KMS-11 (cell line): Measurements from ENCODE around the gene CACNA1I.

Experiments
- H2AFZ ChIP-seq: fragments of 200-600 bp; sonication (generic); 2 replicates; pipeline ENCODE4 v1.6.1; 2016; ENCODE audit warnings: antibody characterized with exemption, mixed run types, low read depth
- H3K27ac ChIP-seq: fragments of 200-600 bp; sonication (generic); 2 replicates; pipeline ENCODE4 v1.6.1; 2016; ENCODE audit warnings: mild to moderate bottlenecking, mixed run types
- H3K27me3 ChIP-seq: fragments of 200-600 bp; sonication (generic); 2 replicates; pipeline ENCODE4 v1.6.1; 2017; ENCODE audit warnings: mild to moderate bottlenecking, low read depth, mixed run types, moderate library complexity; ENCODE audit not compliant: insufficient read depth
- H3K36me3 ChIP-seq: fragments of 200-600 bp; sonication (generic); 2 replicates; pipeline ENCODE4 v1.6.1; 2017; ENCODE audit warnings: mild to moderate bottlenecking, mixed run types; ENCODE audit not compliant: insufficient read depth
- H3K4me1 ChIP-seq: fragments of 200-600 bp; sonication (generic); 2 replicates; pipeline ENCODE4 v1.6.1; 2016; ENCODE audit warnings: mild to moderate bottlenecking, low read depth, mixed run types; ENCODE audit not compliant: poor library complexity, severe bottlenecking
- H3K4me2 ChIP-seq: fragments of 200-600 bp; sonication (generic); 2 replicates; pipeline ENCODE4 v1.7.0; 2016; ENCODE audit warnings: mild to moderate bottlenecking, mixed run types
- H3K4me3 ChIP-seq: fragments of 200-600 bp; sonication (generic); IDR thresholded peaks from 2 replicates; pipeline ENCODE4 v1.6.1; 2017; ENCODE audit warnings: low read depth, low read length, mixed read lengths; ENCODE audit not compliant: insufficient read depth
- H3K79me2 ChIP-seq: fragments of 200-600 bp; sonication (generic); 2 replicates; pipeline ENCODE4 v1.6.1; 2016; ENCODE audit warnings: low read depth, mixed run types; ENCODE audit not compliant: insufficient read depth
- H3K9ac ChIP-seq: fragments of 200-600 bp; sonication (generic); 2 replicates; pipeline ENCODE4 v1.6.1; 2016; ENCODE audit warnings: mild to moderate bottlenecking, mixed run types
- H4K20me1 ChIP-seq: fragments of 200-600 bp; sonication (generic); 2 replicates; pipeline ENCODE4 v1.6.1; 2016; ENCODE audit warnings: mild to moderate bottlenecking, mixed run types; ENCODE audit not compliant: insufficient read depth
- CTCF ChIP-seq: fragments of 200-600 bp; sonication (generic); conservative IDR thresholded peaks from 2 replicates; pipeline ENCODE4 v1.6.1; 2017; ENCODE audit warnings: low read depth, mild to moderate bottlenecking, antibody characterized with exemption, low read length, moderate library complexity, mixed read lengths

The CACNA1I gene

GRCh38 chr22:39663751-39664150 lies 93.2 kb downstream of the CACNA1I start:
- H4K20me1 ChIP-seq: no peaks in the 10 kb centered on the region
- H3K36me3 ChIP-seq: no peaks in the 10 kb centered on the region
- no peaks in the 10 kb centered on the region for H3K79me2 ChIP-seq
- peaks cover 22% of the 10 kb centered on the region; the same call in 1 of the 2 replicates for H3K27me3 ChIP-seq
- H3K4me3 ChIP-seq: no peak overlapping the region
- no peaks in the 10 kb centered on the region for H3K4me1 ChIP-seq
- TF ChIP-seq CTCF: no peak
- H3K27ac ChIP-seq: no peak overlapping the region
- H2AFZ ChIP-seq: no peak overlapping the region
- no peak overlapping the region for H3K4me2 ChIP-seq
- no peak overlapping the region for H3K9ac ChIP-seq

- Histone ChIP-seq H3K4me2 (no peak overlapping the region), H3K9ac (no peak overlapping the region), H2AFZ (no peak overlapping the region), H3K4me3 (no peak overlapping the region), H3K27me3 (peaks cover 15% of the 10 kb centered on the region; the same call in 1 of the 2 replicates), H3K36me3 (no peaks in the 10 kb centered on the region), H3K79me2 (no peaks in the 10 kb centered on the region), H3K27ac (no peak overlapping the region), H3K4me1 (no peaks in the 10 kb centered on the region), H4K20me1 (no peaks in the 10 kb centered on the region)
- no peak for TF ChIP-seq CTCF
Observed at GRCh38 chr22:39664485-39665200, 94.1 kb downstream of the CACNA1I start.

- no peak for TF ChIP-seq CTCF
- H3K4me1 ChIP-seq: no peaks in the 10 kb centered on the region
- no peak overlapping the region for H3K4me3 ChIP-seq
Observed at GRCh38 chr22:39665229-39665628, 94.7 kb downstream of the CACNA1I start.

GRCh38 chr22:39665661-39666431 lies 95.3 kb downstream of the CACNA1I start:
- no peak for TF ChIP-seq CTCF
- no peaks in the 10 kb centered on the region for H4K20me1 ChIP-seq
- no peaks in the 10 kb centered on the region for H3K4me1 ChIP-seq
- H3K79me2 ChIP-seq: no peaks in the 10 kb centered on the region
- no peak overlapping the region for H3K4me3 ChIP-seq
- no peak overlapping the region for H2AFZ ChIP-seq
- H3K9ac ChIP-seq: no peak overlapping the region
- peaks cover 14% of the 10 kb centered on the region; the same call in 1 of the 2 replicates for H3K27me3 ChIP-seq
- H3K4me2 ChIP-seq: no peak overlapping the region
- no peaks in the 10 kb centered on the region for H3K36me3 ChIP-seq
- no peak overlapping the region for H3K27ac ChIP-seq

More at GRCh38 chr22:39665229-39665628, 94.7 kb downstream of the CACNA1I start:
- Histone ChIP-seq H3K9ac (no peak overlapping the region), H4K20me1 (no peaks in the 10 kb centered on the region), H3K36me3 (no peaks in the 10 kb centered on the region), H3K27ac (no peak overlapping the region), H2AFZ (no peak overlapping the region), H3K4me2 (no peak overlapping the region), H3K27me3 (peaks cover 15% of the 10 kb centered on the region; the same call in 1 of the 2 replicates), H3K79me2 (no peaks in the 10 kb centered on the region)
